NB4 (cell line): ENCODE results near the gene SETD5.

Experiments used
- DNase-seq: peaks from one replicate; pipeline ENCODE4 v3.0.0; 2010; ENCODE audit warnings: low read depth
- H3K4me3 ChIP-seq: one replicate; pipeline ENCODE4 v1.5.1; 2011; ENCODE audit warnings: mild to moderate bottlenecking, low read depth, low read length, moderate library complexity
- MYC ChIP-seq: IDR thresholded peaks from 2 replicates; pipeline ENCODE4 v1.6.1; 2011; ENCODE audit warnings: low read depth, low read length
- POLR2A ChIP-seq: IDR thresholded peaks from 2 replicates; pipeline ENCODE4 v1.6.1; 2011; ENCODE audit warnings: mild to moderate bottlenecking; ENCODE audit not compliant: insufficient read length; ENCODE audit errors: extremely low read depth
- TF ChIP-seq, protein P1 (sequence below): IDR thresholded peaks from one replicate; pipeline ENCODE4 v1.5.1; 2012; ENCODE audit warnings: low read depth, low read length
- TF ChIP-seq, protein P2 (sequence below): IDR thresholded peaks from 2 replicates; pipeline ENCODE4 v1.6.1; 2011; ENCODE audit warnings: low read depth, low read length

SETD5 gene

DNA sequence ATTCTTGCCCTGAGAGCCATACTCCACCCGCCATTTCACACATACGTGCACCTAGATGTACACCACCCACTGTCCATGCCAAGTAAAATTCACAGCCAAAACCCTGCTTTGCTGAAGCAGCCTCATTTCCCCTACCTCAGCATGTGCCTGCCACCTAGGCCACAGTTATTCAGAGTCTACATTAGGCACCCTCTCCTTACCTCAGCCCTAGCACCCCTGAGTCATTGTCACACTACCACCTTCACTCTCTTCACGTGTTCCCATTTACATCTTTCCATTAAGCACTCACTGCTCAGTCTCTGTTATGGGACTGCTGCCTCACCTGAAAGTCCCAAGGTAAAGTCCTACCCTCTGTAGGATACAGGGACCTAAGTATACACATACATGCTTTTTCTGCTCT, 70.0 kb downstream of the SETD5 start:
- H3K4me3 ChIP-seq, result no peak overlapping the region
- DNase-seq, result no peak
- TF ChIP-seq, protein P1, sequence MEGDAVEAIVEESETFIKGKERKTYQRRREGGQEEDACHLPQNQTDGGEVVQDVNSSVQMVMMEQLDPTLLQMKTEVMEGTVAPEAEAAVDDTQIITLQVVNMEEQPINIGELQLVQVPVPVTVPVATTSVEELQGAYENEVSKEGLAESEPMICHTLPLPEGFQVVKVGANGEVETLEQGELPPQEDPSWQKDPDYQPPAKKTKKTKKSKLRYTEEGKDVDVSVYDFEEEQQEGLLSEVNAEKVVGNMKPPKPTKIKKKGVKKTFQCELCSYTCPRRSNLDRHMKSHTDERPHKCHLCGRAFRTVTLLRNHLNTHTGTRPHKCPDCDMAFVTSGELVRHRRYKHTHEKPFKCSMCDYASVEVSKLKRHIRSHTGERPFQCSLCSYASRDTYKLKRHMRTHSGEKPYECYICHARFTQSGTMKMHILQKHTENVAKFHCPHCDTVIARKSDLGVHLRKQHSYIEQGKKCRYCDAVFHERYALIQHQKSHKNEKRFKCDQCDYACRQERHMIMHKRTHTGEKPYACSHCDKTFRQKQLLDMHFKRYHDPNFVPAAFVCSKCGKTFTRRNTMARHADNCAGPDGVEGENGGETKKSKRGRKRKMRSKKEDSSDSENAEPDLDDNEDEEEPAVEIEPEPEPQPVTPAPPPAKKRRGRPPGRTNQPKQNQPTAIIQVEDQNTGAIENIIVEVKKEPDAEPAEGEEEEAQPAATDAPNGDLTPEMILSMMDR, result no peak
- TF ChIP-seq MYC, result no peak
- TF ChIP-seq, protein P2, sequence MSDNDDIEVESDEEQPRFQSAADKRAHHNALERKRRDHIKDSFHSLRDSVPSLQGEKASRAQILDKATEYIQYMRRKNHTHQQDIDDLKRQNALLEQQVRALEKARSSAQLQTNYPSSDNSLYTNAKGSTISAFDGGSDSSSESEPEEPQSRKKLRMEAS, result no peak
- no peak for TF ChIP-seq POLR2A

DNA sequence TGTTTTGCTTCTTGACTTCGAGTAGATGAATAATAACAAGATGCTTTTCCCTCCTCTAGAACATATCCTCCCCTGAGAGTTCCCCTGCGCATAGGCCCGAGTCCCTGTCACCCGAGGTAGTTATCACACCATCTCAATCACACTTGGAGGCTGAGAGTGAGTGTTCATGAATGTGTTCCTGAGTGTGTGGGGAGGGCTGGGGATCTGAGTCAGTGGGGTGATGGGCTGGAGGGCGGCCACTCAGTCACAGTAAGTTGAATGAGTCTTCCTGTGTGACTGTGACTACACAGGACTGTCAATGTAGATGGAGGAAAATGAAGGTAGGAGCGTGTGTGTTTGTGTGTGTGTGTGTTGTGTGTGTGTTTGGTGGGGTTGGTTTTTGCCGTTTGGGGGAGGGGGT, 71.0 kb downstream of the SETD5 start:
- DNase-seq, result no peak
- TF ChIP-seq MYC, result no peak
- no peak for TF ChIP-seq POLR2A
- TF ChIP-seq, protein P2, result no peak
- TF ChIP-seq, protein P1, result no peak
- H3K4me3 ChIP-seq, result no peak overlapping the region

- H3K4me3 ChIP-seq, result no peak overlapping the region
- no peak for DNase-seq
- TF ChIP-seq MYC (no peak), POLR2A (no peak)
- TF ChIP-seq, protein P1, result no peak
- TF ChIP-seq, protein P2, result no peak
These were observed 72.6 kb downstream of the SETD5 start for GRCh38 chr3:9469986-9470385.

GRCh38 chr3:9473496-9474065, 76.2 kb downstream of the SETD5 start:
- TF ChIP-seq MYC (no peak), POLR2A (no peak)
- TF ChIP-seq, protein P1, result no peak
- TF ChIP-seq, protein P2, result no peak
- no peak overlapping the region for H3K4me3 ChIP-seq
- no peak for DNase-seq

DNA sequence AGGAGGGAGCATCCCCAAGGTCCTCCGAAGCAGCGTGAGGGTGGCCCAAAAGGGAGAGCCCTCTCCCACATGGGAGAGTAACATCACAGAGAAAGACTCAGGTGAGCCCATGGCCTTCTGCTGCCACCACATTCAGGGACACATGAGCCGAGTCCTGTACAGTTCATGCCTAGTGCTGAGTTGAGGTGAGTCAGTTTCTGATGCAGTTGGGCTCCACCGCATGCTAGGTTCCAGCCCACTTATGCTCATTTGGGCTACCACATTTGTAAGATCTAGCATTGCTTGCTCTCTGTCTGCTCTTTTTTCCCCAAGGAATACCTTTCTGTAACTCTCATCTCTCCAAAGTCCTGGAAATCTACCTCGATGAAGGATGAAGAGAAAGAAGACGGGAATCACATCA, 77.1 kb downstream of the SETD5 start:
- no peak for DNase-seq
- no peak overlapping the region for H3K4me3 ChIP-seq
- TF ChIP-seq, protein P1, result no peak
- TF ChIP-seq, protein P2, result no peak
- no peak for TF ChIP-seq MYC
- TF ChIP-seq POLR2A, result no peak
